H1 (cell line): ENCODE data around the gene ACSF2. TPM values are rescaled to one million over a fixed set of nuclear protein-coding genes. Genes with fewer than 3 reads are reported as not detected.

Experiments used
- CTCF ChIA-PET: fragments of 300-600 bp; sonication (Branson Sonifier 250); formaldehyde crosslinking; loops from one replicate; lab custom pipeline; 2021; ENCODE audit not compliant: partially characterized antibody; lab: Charles Lee
- POLR2A ChIA-PET: fragments of 300-600 bp; sonication (Branson Sonifier 250); formaldehyde crosslinking; loops from one replicate; lab custom pipeline; 2021; ENCODE audit warnings: inconsistent platforms; ENCODE audit not compliant: partially characterized antibody; lab: Charles Lee
- DNase-seq, 2 experiments: peaks; one replicate each; pipeline versions ENCODE4 v3.0.0 to v3.0.0-alpha.2; 2010 to 2022; ENCODE audit warnings: low spot score in 2 of 2, low read depth in 1 of 2, mixed read lengths in 1 of 2
- FAIRE-seq: peaks from 2 replicates; lab custom pipeline; 2011; peaks lifted over from hg19 to GRCh38; lab: Jason Lieb, UNC
- H2AFZ ChIP-seq: 2 replicates; pipeline ENCODE4 v1.8.1; 2012; ENCODE audit warnings: low read length, inconsistent platforms
- H2AK5ac ChIP-seq: 2 replicates; pipeline ENCODE4 v1.6.1; 2013; ENCODE audit warnings: low read depth, low read length
- H2BK120ac ChIP-seq: replicated peaks from 2 replicates; pipeline ENCODE3; 2013; ENCODE audit warnings: low read depth, low read length, inconsistent platforms
- H2BK12ac ChIP-seq: 2 replicates; pipeline ENCODE4 v1.6.1; 2013; ENCODE audit warnings: low read depth, low read length
- H2BK15ac ChIP-seq: 2 replicates; pipeline ENCODE4 v1.6.1; 2013; ENCODE audit warnings: low read length
- H2BK20ac ChIP-seq: 2 replicates; pipeline ENCODE4 v1.6.1; 2013; ENCODE audit warnings: low read length
- H2BK5ac ChIP-seq: 2 replicates; pipeline ENCODE4 v1.6.1; 2013; ENCODE audit warnings: low read depth, low read length
- H3K14ac ChIP-seq: 2 replicates; pipeline ENCODE4 v1.6.1; 2013; ENCODE audit warnings: inconsistent platforms; ENCODE audit not compliant: insufficient read length
- H3K18ac ChIP-seq: 2 replicates; pipeline ENCODE4 v1.6.1; 2013; ENCODE audit warnings: low read length; ENCODE audit errors: extremely low read depth
- H3K23ac ChIP-seq: 2 replicates; pipeline ENCODE4 v1.6.1; 2013; ENCODE audit warnings: inconsistent platforms; ENCODE audit not compliant: insufficient read length
- H3K23me2 ChIP-seq: 2 replicates; pipeline ENCODE4 v1.6.1; 2013; ENCODE audit warnings: low read depth, low read length
- H3K27ac ChIP-seq: 2 replicates; pipeline ENCODE4 v1.6.1; 2011; ENCODE audit warnings: low read depth, low read length, inconsistent platforms
- H3K27me3 ChIP-seq, 4 experiments: replicated peaks in 1 of 4; 1 replicate in 1 of 4; 2 replicates in 3 of 4; pipeline versions ENCODE4 v1.6.1 to v1.8.1; 2011 to 2013; ENCODE audit warnings: low read length in 3 of 4, mild to moderate bottlenecking in 3 of 4, inconsistent platforms in 2 of 4, mixed read lengths in 2 of 4, moderate library complexity in 1 of 4; ENCODE audit not compliant: control insufficient read depth in 3 of 4, insufficient read depth in 3 of 4; ENCODE audit errors: extremely low read depth in 1 of 4
- H3K36me3 ChIP-seq, 4 experiments: 2 replicates each; pipeline versions ENCODE4 v1.6.1 to v1.8.1; 2011 to 2013; ENCODE audit warnings: mild to moderate bottlenecking in 4 of 4, low read length in 3 of 4, moderate library complexity in 2 of 4, control low read depth in 1 of 4, inconsistent platforms in 1 of 4; ENCODE audit not compliant: insufficient read depth in 4 of 4, control insufficient read depth in 2 of 4
- H3K4ac ChIP-seq: replicated peaks from 2 replicates; pipeline ENCODE3; 2013; ENCODE audit warnings: low read length, low read depth, mixed read lengths, inconsistent platforms; ENCODE audit not compliant: insufficient read length
- H3K4me1 ChIP-seq, 4 experiments: replicated peaks in 1 of 4; 1 replicate in 1 of 4; 2 replicates in 3 of 4; pipeline versions ENCODE4 v1.6.1 to v1.8.1; 2011 to 2013; ENCODE audit warnings: low read length in 3 of 4, inconsistent platforms in 2 of 4, mixed read lengths in 1 of 4; ENCODE audit not compliant: insufficient read depth in 4 of 4, control insufficient read depth in 3 of 4
- H3K4me2 ChIP-seq, 2 experiments: 2 replicates each; pipeline versions ENCODE4 v1.6.1 to v1.8.1; 2011 to 2013; ENCODE audit warnings: low read depth in 2 of 2, low read length in 2 of 2, control low read depth in 1 of 2, inconsistent platforms in 1 of 2, mild to moderate bottlenecking in 1 of 2; ENCODE audit not compliant: insufficient read depth in 1 of 2
- H3K4me3 ChIP-seq, 4 experiments: fragments of 200-600, 300-600 bp in 1 of 4; sonication (generic), shearing (Covaris generic), sonication (Bioruptor Twin) in 1 of 4; 2 replicates each; pipeline versions ENCODE4 v1.5.1 to v1.8.1; 2011 to 2016; ENCODE audit warnings: low read length in 4 of 4, low read depth in 3 of 4, control low read depth in 2 of 4, inconsistent platforms in 2 of 4, mild to moderate bottlenecking in 2 of 4, mixed read lengths in 1 of 4, moderate library complexity in 1 of 4; ENCODE audit not compliant: insufficient read depth in 2 of 4; ENCODE audit errors: extremely low read depth in 1 of 4
- H3K56ac ChIP-seq: replicated peaks from 2 replicates; pipeline ENCODE3; 2013; ENCODE audit warnings: low read depth, mild to moderate bottlenecking, mixed read lengths, low read length, inconsistent platforms; ENCODE audit not compliant: insufficient read length
- H3K79me1 ChIP-seq: 2 replicates; pipeline ENCODE4 v1.6.1; 2013; ENCODE audit warnings: low read depth, low read length, control low read depth
- H3K79me2 ChIP-seq, 2 experiments: 2 replicates each; pipeline versions ENCODE4 v1.6.1 to v1.8.1; 2012 to 2013; ENCODE audit warnings: low read length in 2 of 2, mild to moderate bottlenecking in 2 of 2, inconsistent platforms in 1 of 2; ENCODE audit not compliant: insufficient read depth in 2 of 2, control insufficient read depth in 1 of 2
- H3K9ac ChIP-seq, 4 experiments: replicated peaks in 1 of 4; 1 replicate in 1 of 4; 2 replicates in 3 of 4; pipeline versions ENCODE4 v1.6.1 to v1.8.1; 2011 to 2013; ENCODE audit warnings: low read depth in 3 of 4, low read length in 3 of 4, control low read depth in 2 of 4, mild to moderate bottlenecking in 2 of 4, moderate library complexity in 2 of 4, inconsistent platforms in 1 of 4; ENCODE audit errors: extremely low read depth in 1 of 4
- H3K9me3 ChIP-seq, 2 experiments: 2 replicates each; pipeline versions ENCODE4 v1.6.1 to v1.8.1; 2012 to 2013; ENCODE audit warnings: mild to moderate bottlenecking in 2 of 2, moderate library complexity in 2 of 2, control low read depth in 1 of 2, inconsistent platforms in 1 of 2, low read depth in 1 of 2, low read length in 1 of 2, mixed read lengths in 1 of 2; ENCODE audit not compliant: insufficient read depth in 2 of 2
- H4K20me1 ChIP-seq, 2 experiments: replicated peaks in 1 of 2; 2 replicates each; pipeline versions ENCODE3 to v1.8.1; 2011 to 2013; ENCODE audit warnings: inconsistent platforms in 2 of 2, low read length in 2 of 2, mild to moderate bottlenecking in 1 of 2; ENCODE audit not compliant: insufficient read depth in 2 of 2, control insufficient read depth in 1 of 2
- H4K5ac ChIP-seq: 2 replicates; pipeline ENCODE4 v1.6.1; 2013; ENCODE audit warnings: low read length, low read depth, mixed read lengths, inconsistent platforms; ENCODE audit not compliant: insufficient read length
- H4K8ac ChIP-seq: 2 replicates; pipeline ENCODE4 v1.8.0; 2013; ENCODE audit warnings: mild to moderate bottlenecking, moderate library complexity, low read length, inconsistent platforms; ENCODE audit not compliant: insufficient read depth; ENCODE audit errors: extremely low read depth
- H4K91ac ChIP-seq: replicated peaks from 2 replicates; pipeline ENCODE3; 2013; ENCODE audit warnings: low read length, mixed read lengths, inconsistent platforms; ENCODE audit not compliant: insufficient read length
- BCL11A ChIP-seq, 2 experiments: IDR thresholded peaks; one replicate each; pipeline ENCODE4 v1.6.1; 2011; ENCODE audit warnings: low read depth in 2 of 2, low read length in 2 of 2, mild to moderate bottlenecking in 2 of 2
- CEBPB ChIP-seq: IDR thresholded peaks from 2 replicates; pipeline ENCODE4 v1.6.1; 2012; ENCODE audit warnings: low read depth, low read length
- CTBP2 ChIP-seq: IDR thresholded peaks from 2 replicates; pipeline ENCODE4 v1.7.0; 2011; ENCODE audit warnings: borderline replicate concordance, mild to moderate bottlenecking, moderate library complexity, mixed read lengths, low read length; ENCODE audit not compliant: insufficient read depth, insufficient read length
- HDAC2 ChIP-seq, 2 experiments: fragments of 300-600 bp in 1 of 2; sonication (generic) in 1 of 2; IDR thresholded peaks; 2 replicates each; pipeline ENCODE4 v1.6.1; 2011 to 2012; ENCODE audit warnings: low read depth in 2 of 2, low read length in 2 of 2, mild to moderate bottlenecking in 2 of 2, moderate library complexity in 2 of 2, borderline replicate concordance in 1 of 2, inconsistent platforms in 1 of 2
- JUND ChIP-seq: IDR thresholded peaks from 2 replicates; pipeline ENCODE4 v1.6.1; 2011; ENCODE audit warnings: mild to moderate bottlenecking, improper control_type of control experiment, low read length
- KDM5A ChIP-seq: fragments of 200-600 bp; IDR thresholded peaks from 2 replicates; pipeline ENCODE4 v1.7.1; 2012; ENCODE audit warnings: mild to moderate bottlenecking, low read length, inconsistent platforms, mixed read lengths
- MAFK ChIP-seq: IDR thresholded peaks from 2 replicates; pipeline ENCODE4 v1.6.1; 2012; ENCODE audit warnings: low read depth, mild to moderate bottlenecking, improper control_type of control experiment, low read length
- MAX ChIP-seq: IDR thresholded peaks from 2 replicates; pipeline ENCODE4 v1.6.1; 2012; ENCODE audit warnings: inconsistent platforms
- RAD21 ChIP-seq, 2 experiments: IDR thresholded peaks in 1 of 2; conservative IDR thresholded peaks in 1 of 2; 2 replicates each; pipeline ENCODE4 v1.6.1; 2011; ENCODE audit warnings: low read depth in 2 of 2, low read length in 2 of 2, improper control_type of control experiment in 1 of 2, inconsistent platforms in 1 of 2, mild to moderate bottlenecking in 1 of 2, moderate library complexity in 1 of 2
- TAF7 ChIP-seq: optimal IDR thresholded peaks from 2 replicates; pipeline ENCODE3; 2011; ENCODE audit warnings: low read depth, mild to moderate bottlenecking, inconsistent platforms, low read length, moderate library complexity, borderline replicate concordance
- WGBS, 2 experiments: shearing (Covaris generic) in 1 of 2; methylation state at CpG; one replicate each; pipeline versions ENCODE4 v1.1.6 to v1.1.7; 2013 to 2015; ENCODE audit warnings: low lambda C conversion rate in 2 of 2, mixed read lengths in 2 of 2, inconsistent platforms in 1 of 2, low coverage in 1 of 2, missing lambda C conversion rate in 1 of 2; ENCODE audit not compliant: insufficient replicate concordance in 2 of 2, insufficient coverage in 1 of 2, insufficient read length in 1 of 2; ENCODE audit errors: extremely low coverage in 1 of 2, missing lambda C conversion rate in 1 of 2; 5-methylcytosine and 5-hydroxymethylcytosine counted together
- polyA plus RNA-seq, 7 experiments: library from polyadenylated mRNA; depleted of rRNA in 3 of 7; stranded (reverse) in 5 of 7; unstranded in 2 of 7; fragments of >200 nt in 5 of 7; fragments of 200-250 nt in 2 of 7; gene quantifications; 1 replicate in 5 of 7; 2 replicates in 1 of 7; 4 replicates in 1 of 7; pipeline versions ENCODE4 v1.2.1 to v1.2.3, GENCODE V29; 2011 to 2013; ENCODE audit warnings: missing spikeins in 2 of 7, mixed read lengths in 2 of 7
- total RNA-seq: library from RNA; stranded (reverse); fragmentation: NEBNext Ultra II Directional; extraction: Animal tissue kit (Norgen Biotek cat#: 25700); gene quantifications from 2 replicates; pipeline ENCODE4 v1.2.1, GENCODE V29; 2021

Gene ACSF2
- total and polyA plus RNA-seq, 2 of the 8 experiments (the other 6 are each of a cell fraction or from before 2014, with no cell fraction given): 14.5 to 16.3 TPM

DNA sequence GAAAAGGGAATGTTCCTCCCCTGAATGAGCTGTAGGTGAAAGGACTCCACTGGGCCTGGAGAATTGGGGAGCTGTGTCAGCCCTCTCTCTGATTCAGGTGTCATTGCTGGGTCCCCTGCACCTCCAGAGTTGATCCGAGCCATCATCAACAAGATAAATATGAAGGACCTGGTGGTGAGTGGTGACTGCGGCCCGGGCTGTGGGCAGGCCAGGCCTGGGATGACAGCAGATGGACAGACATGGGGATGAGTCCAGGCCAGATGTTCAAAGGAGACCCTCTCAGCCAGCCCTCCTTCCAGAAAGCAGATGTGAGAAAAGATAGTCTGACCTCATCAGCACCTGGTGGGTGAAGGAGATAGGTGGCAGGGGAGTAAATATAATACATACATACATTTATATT is 38.1 kb downstream of the ACSF2 start:
- H2BK12ac ChIP-seq: no peak overlapping the region
- peaks cover 8 to 22% (median 18%) of the 10 kb centered on the region in 4 experiments; a peak in 6 of 7 replicates for H3K27me3 ChIP-seq
- H3K36me3 ChIP-seq: no peaks in the 10 kb centered on the region; a peak in 1 of 8 replicates
- POLR2A ChIA-PET: no interaction called here
- no peak overlapping the region for H3K4me3 ChIP-seq
- H2BK120ac ChIP-seq: no peak overlapping the region
- TF ChIP-seq TAF7 (no peak), MAX (no peak), JUND (no peak), CTBP2 (no peak), KDM5A (no peak), HDAC2 (IDR thresholded peaks at IDR 0.05; ENCODE audit: borderline replicate concordance in 1 of 2, low read depth in 2 of 2, low read length in 2 of 2) (no peak), BCL11A (IDR thresholded peaks at IDR 0.05; ENCODE audit: low read depth in 2 of 2, low read length in 2 of 2) (no peak), CEBPB (no peak), RAD21 (IDR thresholded peaks at IDR 0.05 in 1 of 2, conservative IDR thresholded peaks at IDR 0.05 in 1 of 2; ENCODE audit: low read depth in 2 of 2, low read length in 2 of 2) (no peak), MAFK (no peak)
- TF ChIP-seq, all 59 proteins: peak for 0
- Histone ChIP-seq H3K79me1 (no peaks in the 10 kb centered on the region), H3K23me2 (peaks cover 7% of the 10 kb centered on the region; the same call in 1 of the 2 replicates), H2BK15ac (no peak overlapping the region), H3K9ac (no peak overlapping the region), H3K14ac (no peak overlapping the region), H2BK5ac (no peak overlapping the region), H2BK20ac (no peak overlapping the region), H3K79me2 (no peaks in the 10 kb centered on the region), H4K8ac (no peak overlapping the region), H3K56ac (no peak overlapping the region), H4K20me1 (peaks cover 0 to 12% of the 10 kb centered on the region in 2 experiments), H3K23ac (no peak overlapping the region), H3K4ac (no peak overlapping the region), H3K27ac (no peak overlapping the region), H3K4me2 (no peak overlapping the region), H4K91ac (no peak overlapping the region), H3K9me3 (no peaks in the 10 kb centered on the region), H3K4me1 (peaks cover 0 to 13% (median 7%) of the 10 kb centered on the region in 4 experiments; a peak in 4 of 7 replicates), H4K5ac (no peak overlapping the region), H2AK5ac (no peak overlapping the region), H3K18ac (no peak overlapping the region), H2AFZ (no peak overlapping the region)
- CTCF ChIA-PET: interaction anchor here (1.1 to 1.6 kb wide), 2 partner anchors 15 to 67 kb away, joined by 3 to 5 read pairs; partner anchors contain the start of gene LRRC59
- WGBS, 2 experiments: 84% methylated on average over 3 of the region's 3 CpGs; no CpG with 5 or more reads in 1 of the 2 experiments
- no peak for DNase-seq
- no peak for FAIRE-seq
